NAMALWA (cell line): ENCODE results near the gene CDC25A.

Experiments
- DNase-seq: peaks from one replicate; pipeline ENCODE4 v3.0.0-alpha.2; 2015; ENCODE audit warnings: low spot score

Gene CDC25A

DNA sequence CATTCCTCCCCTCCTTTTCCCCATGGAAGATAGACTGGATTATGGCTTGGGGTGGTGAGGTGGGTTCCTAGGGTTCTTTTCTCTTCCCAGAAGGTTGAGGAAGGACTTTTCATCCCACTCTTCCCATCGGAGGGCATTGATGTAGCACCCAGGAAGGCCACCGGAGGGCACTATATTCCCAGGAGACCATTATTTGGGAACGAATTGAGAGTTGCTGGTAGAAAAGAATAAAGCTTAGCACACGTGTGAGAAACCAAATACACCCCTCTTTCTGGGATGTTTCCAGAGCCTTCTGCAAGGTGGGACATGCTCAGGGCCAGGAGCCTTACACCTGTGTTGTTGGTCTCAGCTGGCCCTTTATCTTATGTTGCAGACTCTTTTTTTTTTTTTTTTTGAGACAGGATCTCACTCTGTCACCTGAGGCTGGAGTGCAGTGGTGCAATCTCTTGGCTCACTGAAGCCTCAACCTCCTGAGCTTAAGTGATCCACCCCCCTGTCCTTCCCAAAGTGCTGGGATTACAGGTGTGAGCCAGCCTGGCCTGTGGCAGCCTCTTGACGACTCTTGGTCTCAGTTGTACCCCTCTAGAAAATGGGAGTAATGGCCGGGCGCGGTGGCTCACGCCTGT is 6.3 kb upstream of the CDC25A start:
- DNase-seq, result peak; percentile 35

DNA sequence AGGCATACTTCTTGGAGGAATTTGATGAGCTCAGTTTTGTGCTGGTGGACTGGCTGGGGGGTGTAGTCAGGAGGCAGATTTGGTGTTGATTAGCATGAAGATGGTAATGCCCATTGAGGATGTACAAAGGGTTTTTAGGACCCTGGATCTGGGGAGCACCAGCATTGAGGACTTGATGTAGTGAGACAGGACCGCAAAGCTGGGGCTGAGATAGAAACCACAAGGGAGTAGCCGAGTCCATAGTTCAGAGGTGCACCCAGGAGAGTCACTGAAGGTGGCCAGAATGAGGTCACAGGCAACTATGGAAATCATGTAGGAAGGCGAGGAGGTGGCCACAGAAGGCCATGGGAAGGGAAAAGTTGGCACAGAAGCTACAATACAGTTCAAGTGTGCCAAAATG is 2.7 kb upstream of the CDC25A start:
- no peak for DNase-seq

DNA sequence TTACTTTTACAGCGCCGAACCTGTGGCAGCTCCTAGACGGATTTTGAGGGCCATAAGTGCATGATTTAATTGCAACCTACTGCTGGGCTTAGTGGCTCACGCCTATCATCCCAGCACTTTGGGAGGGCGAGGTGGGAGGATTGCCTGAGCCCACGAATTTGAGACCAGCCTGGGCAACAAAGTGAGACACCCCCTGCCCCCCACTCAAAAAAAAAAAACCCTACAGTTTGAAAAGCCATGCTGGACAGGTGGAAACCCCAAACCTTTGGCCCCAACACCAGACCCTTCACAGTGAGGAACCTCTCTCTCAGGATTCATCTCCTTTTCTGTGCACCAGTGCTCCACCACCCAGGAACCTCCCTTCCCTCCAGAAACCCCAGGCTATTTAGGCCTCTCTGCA is 1.1 kb upstream of the CDC25A start:
- DNase-seq, result no peak

DNA sequence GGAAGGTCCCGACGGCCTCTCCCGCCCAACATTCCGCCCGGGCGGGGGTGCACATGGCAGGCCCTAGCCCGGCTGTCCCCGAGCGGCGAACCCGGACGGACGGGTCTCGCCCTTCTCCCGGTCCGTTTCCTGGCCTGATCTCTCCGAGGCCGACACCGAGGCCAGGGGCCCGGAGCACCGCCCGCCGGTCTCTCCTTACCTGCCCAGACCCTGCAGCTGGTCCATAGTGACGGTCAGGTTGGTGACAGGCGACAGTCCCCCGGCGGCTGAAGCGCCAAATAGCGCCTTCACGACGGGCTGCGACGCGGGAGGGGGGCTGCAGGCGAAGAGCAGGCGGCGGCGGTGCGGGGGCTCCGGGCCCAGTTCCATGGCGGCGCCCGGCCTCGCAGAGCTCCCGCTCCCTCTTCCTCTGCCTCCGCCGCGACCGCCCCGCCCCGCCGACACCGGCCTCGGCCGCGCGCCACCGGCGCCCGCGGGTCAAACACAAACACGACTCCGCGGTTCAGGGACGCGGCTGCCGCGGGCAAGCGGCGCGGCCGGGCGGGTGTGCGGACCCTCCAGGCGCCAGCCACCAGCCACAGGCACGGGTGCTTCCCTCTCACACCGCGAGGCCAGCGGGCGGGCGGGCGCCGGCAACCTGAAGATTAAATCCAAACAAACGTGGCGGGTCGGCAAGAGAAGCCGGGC is 495 bp downstream of the CDC25A start:
- peak; percentile 26 for DNase-seq

DNA sequence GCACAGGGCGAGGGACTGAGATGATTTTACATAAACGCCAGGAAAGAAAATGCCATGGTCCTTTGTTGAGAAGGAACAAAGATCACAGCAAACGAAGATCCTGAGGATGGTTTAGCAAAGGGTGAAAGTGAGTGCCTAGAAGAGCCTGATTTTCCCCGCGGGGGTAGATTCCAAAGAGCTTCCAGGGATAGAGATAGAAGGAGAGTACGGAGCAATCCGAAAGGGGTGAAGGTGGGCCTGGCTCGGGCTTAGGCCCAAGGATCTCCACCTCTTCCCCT is 977 bp downstream of the CDC25A start:
- no peak for DNase-seq

DNA sequence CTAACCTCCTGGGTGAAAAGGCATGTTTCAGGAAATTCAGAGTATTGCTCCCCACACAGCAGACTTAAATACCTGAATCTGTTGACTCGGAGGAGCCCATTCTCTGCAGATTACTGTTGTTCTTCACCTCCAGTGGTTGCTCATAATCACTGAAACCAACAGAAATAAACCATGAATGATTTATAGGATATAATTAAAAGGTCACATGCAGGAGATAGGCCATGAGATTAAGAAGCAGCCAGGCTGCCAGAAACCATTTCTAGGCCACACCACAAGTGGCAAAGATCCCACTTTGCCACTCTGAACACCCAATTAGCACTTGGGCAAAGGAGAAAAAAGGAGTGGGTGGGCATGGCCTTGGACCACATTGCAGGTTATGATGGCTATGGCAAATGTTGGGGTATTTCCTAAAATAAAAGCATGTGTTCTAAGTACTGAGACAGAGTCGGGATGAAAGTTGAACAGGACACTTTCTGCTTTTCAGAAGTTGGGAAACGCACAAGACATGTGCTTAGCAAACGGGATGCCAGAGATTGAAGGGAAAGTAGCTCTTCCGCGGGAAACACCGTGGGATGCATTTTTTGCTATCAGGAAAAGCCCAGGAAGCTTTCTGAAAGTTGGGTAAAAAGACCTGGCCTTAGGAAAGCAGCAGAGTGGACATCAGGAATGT is 1.5 kb downstream of the CDC25A start:
- DNase-seq, result no peak

DNA sequence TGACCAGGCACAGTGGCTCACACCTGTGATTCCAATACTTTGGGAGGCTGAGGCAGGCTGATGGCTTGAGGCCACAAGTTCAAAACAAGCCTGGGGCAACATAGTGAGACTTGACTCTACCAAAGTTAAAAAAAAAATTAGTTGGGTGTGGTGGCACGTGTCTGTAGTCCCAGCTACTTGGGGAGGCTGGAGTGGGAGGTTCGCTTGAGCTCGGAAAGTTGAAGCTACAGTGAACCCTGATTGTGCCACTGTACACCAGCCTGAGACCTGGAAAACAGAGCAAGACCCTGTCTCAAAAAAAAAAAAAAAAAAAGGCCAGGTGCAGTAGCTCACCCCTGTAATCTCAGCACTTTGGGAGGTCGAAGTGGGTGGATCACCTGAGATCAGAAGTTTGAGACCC is 3.1 kb downstream of the CDC25A start:
- no peak for DNase-seq

DNA sequence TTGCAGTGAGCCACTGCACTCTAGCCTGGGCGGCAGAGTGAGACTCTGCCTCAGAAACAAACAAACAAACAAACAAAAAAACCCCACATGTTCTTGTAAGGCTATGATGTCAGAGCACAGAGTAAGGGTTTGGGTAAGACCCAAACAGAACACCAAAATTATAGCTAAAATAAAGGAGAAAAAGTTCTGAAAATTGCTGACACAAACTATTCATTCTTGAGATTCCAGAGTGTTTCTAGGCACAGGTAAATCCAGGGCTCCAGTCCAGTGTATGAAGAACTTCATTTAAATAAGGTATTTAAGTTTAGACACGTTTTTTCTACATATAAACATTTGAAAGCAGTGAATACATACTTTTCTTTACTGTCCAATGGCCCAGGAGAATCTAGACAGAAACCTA is 3.9 kb downstream of the CDC25A start:
- DNase-seq, result no peak

DNA sequence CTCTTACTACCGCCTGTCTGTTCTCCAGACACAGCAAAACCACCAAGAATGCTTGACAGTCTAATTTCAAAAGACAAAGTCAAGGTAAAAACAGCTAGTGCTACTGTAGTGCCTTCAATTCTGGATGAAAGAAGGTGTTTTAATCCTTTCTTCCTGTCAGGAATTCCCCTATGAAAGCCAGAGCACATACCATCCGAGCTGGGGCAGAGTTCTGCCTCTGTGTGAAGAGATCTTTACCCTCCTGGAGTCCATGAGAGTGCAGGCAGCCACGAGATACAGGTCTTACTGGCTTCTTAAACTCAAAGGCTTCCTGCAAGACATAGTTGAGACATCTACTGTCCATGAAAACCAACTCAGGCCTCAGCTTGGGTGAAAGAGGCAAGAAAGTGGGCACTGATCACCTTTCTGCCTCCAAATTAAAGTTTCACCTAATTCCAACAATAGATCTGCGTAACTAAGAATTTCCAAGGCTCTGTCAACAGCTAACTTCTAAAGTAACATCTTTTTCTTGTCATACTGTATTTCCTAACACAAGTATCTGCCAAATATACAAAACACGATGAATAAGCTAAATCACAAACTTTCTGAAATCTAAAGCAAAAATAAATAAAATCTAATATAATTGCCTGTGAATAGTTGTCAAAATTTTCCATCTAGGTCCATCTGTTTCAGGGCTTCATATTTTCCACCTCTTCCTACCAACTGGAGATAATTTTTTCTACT is 7.5 kb downstream of the CDC25A start:
- no peak for DNase-seq

DNA sequence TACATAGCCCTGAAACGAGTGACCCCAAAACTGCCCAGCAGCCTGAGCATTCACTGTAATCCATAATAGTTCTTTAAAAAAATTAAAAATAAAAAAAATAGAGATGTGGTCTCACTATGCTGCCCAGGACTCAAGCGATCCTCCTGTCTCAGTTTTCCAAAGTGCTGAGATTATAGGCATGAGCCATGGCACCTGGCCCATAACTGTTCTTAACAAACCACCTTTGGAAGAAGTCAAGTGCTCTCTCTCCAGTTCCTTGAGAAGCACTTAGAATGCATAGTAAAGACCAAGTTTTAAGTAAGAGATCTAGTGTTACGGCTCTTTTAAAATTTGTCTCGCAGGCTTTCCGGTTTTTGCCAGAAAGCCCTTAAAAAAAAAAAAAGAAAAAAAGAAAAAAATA is 8.2 kb downstream of the CDC25A start:
- DNase-seq, result no peak

DNA sequence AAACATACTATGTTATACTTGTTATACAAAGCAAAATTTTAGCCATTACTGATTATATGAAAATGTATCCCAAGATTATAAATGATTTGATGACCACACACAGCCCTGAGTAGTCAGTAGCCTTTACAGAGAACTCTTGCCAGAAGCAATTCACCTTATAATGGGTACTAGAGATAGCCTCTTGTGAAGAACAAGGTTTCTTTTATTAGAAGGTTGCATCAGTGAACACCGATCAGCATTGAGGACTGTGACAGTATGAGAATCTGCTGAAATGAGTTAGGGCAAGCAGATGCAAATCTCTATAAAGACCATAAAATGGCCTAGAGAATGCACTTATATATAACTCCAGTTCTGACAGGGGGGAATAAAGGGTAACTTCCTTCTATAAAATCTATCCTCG is 10.1 kb downstream of the CDC25A start:
- DNase-seq, result no peak

DNA sequence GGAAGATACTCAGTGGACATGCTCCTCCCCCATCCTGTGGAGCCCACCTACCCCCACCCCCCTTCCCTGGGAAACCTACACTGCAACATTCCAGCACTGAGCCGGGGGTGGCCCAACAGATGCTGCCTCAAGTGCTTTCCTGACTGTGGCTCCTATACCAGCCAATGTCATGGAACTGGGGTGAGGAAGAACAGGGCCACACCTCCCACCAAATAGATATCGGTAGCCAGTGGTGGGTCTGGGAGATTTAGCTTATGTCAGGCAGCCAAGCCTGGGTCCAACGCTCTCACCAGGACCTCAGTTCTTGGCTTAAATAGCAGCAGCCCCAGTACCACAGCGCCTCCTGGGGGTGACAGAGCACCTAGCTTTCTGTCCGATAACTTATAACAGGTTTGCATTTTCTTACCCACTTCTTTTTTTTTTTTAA is 30.3 kb downstream of the CDC25A start:
- peak; percentile 46 for DNase-seq

DNA sequence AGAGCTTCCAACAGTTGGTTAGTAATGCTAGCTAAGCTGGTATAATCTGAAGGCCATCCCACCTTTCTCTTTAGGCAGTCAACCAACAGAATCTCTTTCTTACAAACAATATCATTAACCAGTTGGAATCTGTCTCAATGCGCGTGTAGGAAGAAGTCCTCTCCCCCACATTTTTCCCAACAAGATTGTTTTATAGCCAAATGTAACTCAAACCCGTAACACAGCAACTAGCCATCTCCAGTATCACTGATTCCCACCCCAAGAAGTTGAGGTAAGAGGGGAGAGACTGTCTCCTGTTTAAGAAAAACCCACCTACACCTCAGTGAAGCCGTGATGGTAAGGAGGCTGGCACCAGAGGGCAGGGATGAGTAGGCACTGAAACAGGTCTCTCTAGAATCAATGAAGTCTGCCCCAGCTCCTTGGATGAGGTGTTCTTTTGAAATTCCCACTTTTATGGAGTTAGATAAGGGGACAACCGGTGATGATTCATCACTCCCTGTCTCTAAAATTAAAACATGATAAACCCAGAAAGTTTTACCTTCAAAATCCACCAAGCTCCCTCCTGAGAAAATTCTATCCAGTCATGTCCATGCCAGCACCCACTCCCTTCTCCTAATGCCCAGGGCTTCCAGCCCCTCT is 30.9 kb downstream of the CDC25A start:
- no peak for DNase-seq

DNA sequence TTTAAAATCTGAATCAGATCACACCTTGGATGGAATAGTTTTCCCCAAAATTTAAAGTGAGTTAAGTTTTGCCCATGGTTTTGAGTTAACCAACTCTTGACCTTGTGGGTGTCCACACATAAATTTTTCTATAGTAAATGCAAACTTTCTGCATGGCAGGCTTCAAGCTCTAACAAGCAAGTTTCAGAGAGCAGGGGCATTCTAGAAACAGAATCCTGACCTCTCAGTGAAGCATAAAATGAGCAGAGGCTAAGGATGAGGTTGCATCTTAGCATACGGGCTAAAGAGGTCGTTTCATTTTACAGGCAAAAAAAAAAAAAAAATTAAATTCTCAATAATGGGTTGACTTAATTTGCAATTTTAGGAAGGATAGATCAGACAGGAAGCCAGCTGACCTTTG is 32.1 kb downstream of the CDC25A start:
- DNase-seq, result no peak

DNA sequence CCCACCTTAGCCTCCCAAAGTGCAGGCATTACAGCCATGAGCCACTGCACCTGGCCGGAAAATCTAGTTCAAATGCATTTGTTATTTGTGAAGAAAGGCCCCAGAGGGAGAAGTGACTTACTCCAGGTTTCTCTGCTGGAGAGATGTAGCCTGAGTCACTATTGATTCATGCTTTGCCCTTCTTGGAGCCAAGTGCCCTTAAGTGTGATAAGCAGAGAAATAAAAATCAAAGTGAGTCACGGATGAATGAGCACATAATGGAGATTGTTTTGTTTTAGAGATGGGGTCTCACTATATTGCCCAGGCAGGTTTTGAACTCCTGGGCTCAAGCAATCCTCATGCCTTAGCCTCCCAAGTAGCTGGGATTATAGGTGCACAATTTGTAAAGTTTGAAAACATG is 33.1 kb downstream of the CDC25A start:
- DNase-seq, result no peak

DNA sequence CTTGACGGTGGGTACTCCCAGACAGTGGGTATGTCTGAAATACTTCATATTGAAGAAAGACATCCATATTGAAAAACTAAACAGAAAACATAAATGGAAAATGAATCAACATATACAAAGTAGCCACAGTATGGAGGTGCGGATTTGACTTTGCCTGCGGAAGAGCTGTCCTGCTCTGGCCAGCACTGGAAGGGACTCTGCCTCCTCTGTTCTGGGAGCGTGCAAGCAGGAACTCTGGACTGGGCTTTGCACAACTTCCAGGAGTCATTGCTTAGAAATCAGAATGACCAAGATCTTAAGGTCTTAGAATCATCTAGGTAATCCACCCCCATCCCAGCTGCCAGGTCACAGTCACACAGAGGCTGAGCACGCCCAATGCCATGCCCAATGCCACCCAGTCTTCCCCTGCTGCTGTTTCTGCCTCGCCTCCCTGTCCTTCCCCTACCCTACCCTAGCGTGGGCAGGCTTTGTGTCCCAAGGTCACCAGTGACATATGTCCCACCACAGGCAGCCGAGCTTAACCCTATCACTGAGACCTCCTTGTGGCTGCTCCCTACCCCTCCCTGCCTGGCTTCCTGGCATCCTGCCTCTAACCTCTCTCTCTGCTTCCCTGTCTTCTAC is 36.3 kb downstream of the CDC25A start:
- no peak for DNase-seq

DNA sequence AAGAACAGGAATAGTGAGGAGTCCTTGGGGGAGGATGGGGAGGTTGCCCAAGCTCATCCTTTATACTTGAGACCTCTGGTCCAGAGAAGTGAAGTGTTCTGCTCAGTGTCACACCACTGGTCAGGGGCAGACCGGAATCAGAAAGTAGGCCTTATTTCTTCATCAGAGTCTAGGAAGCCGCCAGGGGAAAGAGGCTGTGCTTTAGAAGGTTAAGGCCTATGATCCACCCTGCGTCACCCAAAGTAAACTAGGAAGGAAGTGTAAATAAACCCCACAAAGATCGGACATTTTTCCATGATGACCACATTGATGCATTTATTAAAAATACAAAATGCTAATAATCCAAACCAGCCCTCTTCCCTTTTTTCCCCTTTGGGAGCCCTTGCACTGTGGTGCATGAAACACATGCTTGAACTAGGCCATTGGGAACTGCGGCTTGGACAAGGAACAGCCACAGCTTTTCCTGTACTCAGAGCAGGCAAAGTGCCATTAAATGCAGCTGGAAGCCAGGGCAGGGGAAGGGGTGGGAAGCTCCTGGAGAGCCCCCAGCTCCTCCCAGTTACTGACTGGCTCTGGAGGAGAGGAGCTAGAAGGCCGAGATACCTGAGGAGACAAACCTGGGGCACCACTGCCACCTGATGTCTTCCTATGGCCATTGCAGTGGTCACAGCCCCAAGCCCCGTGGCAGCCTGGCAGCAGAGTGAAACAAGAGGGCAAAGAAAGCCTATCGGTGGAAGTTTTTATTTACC is 37.0 kb downstream of the CDC25A start:
- peak; percentile 63 for DNase-seq

DNA sequence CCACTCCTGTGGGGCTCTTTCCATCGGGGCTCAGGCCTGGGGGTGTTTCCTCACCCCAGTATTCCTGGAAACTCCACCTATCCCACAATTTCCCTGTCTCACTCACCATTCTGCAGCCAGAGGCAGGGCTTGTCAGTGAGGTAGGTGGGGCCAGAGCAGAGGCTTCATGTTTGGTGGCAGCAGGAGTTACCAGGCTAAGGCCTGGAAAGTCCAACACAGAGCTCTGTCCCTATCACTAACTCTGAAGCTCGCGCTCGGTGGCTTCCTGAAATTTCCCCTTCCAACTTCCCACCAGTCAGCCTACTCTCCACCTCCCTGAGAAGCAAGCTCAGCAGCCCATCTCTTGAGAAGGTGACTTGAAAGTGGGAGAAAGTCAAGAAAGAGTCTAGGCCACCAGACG is 44.2 kb downstream of the CDC25A start:
- no peak for DNase-seq

DNA sequence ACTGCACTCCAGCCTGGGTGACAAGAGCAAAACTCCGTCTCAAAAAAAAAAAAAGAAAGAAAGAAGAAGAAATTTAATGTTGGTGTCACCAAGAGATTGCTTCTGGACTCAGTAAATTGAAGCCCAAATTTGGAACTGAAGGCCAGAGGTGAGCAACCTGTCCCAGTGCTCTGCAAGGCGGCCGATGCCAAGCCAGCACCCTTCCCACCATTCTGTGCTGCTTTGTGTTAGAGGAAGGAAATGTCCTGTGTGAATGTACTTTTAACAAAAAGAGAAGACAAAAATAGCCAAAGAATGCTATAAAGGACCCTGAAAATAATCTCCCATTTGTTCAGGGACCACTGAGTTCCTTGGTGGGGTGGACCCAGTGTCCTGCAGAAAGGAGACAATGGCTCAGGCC is 44.6 kb downstream of the CDC25A start:
- DNase-seq, result no peak

DNA sequence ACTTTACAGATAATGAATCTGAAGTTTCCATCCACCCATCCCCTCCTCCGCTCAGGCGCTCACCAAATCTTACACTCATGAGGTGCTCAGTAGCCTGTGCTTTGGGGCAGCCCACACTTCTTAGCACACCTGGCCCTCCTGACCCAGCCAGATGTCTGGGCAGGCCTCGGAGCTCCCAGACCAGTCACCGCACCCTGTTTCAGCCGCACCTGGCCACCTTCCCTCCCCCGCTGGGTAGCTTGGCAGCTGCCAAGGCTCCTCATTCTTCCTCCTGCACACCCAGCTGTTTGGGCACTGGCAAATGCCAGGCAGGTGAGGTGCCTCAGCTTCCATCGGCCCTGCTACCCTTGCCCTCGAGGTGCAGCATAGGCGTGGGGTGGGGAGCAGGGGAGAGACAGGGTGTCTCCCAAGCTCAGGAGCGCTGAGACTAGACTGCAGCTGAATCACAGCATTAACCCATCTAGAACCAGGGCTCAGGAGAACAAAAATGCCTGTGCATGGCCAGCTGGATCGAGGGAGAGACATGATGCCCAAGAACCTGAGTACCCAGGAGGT is 45.8 kb downstream of the CDC25A start:
- no peak for DNase-seq

DNA sequence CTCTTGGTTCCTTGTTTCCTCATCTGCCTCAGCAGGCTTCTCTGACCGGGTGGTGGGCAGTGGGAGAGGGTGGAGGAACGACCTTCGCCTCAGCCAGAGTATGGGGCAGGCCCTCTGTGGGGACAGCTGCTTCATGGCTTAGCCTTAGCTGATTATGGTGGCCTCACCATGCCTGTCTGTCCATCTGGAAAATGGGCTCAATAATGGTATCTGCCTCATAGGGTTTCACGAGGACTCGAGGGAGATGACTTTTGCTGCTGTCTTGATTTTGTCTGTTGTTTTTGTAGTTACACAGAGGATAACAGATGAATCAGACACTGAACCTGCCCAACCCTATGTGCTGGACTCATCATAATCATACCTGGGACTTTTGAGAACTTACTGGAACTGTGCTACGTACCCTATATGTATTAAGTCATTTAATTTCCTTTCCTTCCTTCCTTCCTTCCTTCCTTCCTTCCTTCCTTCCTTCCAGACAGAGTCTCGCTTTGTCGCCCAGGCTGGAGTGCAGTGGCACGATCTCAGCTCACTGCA is 46.5 kb downstream of the CDC25A start:
- DNase-seq, result no peak
